HCT116 (cell line): ENCODE measurements around the gene SLC25A41. TPM values are rescaled to one million over a fixed set of nuclear protein-coding genes. Genes with fewer than 3 reads are reported as not detected.

Experiments used
- ATAC-seq: fragments of 200-7000 bp; cut with Tn5 transposase; 2 replicates; pipeline ENCODE4 v1.9.1; 2020; ENCODE audit warnings: mild to moderate bottlenecking, moderate library complexity
- BruUV-seq: library from RNA; stranded (reverse); fragments of 400-500 nt; replicated peaks from 2 replicates; lab custom pipeline; 2021; lab: Mats Ljungman, UMichigan
- CTCF ChIA-PET: fragments of 300-600 bp; sonication (Branson Sonifier 250); formaldehyde crosslinking; loops from one replicate; lab custom pipeline; 2021; ENCODE audit warnings: antibody characterized with exemption; lab: Charles Lee
- POLR2A ChIA-PET: fragments of 300-600, 350-600 bp; sonication (Branson Sonifier 250); formaldehyde crosslinking; loops from one replicate; lab custom pipeline; 2021; ENCODE audit warnings: antibody characterized with exemption; lab: Charles Lee
- RAD21 ChIA-PET, 2 experiments: fragments of 300-600 bp; sonication (Branson Sonifier 250); formaldehyde crosslinking; loops; one replicate each; lab custom pipeline; 2023; ENCODE audit warnings: low total read pairs in 2 of 2; ENCODE audit not compliant: uncharacterized antibody in 2 of 2, unreplicated experiment in 2 of 2, low non-redundant PET in 1 of 2; lab: Charles Lee
- DNase-seq: peaks from one replicate; pipeline ENCODE4 v3.0.0-alpha.2; 2010; ENCODE audit warnings: low read depth, low spot score
- H2AFZ ChIP-seq: fragments of 200-600 bp; shearing (Covaris generic), sonication (generic); 2 replicates; pipeline ENCODE4 v1.6.1; 2017; ENCODE audit warnings: low read depth, mixed run types, mixed read lengths, antibody characterized with exemption, low read length; ENCODE audit not compliant: poor library complexity, severe bottlenecking
- H3K27ac ChIP-seq: 2 replicates; pipeline ENCODE4 v1.5.1; 2012; ENCODE audit warnings: low read depth, low read length
- H3K27me3 ChIP-seq: fragments of 200-600 bp; sonication (generic); 2 replicates; pipeline ENCODE4 v1.6.1; 2016; ENCODE audit warnings: mixed run types, low read length, mixed read lengths; ENCODE audit not compliant: insufficient read depth
- H3K36me3 ChIP-seq, 2 experiments: fragments of 200-500 bp in 1 of 2; fragments of 200-600 bp in 1 of 2; sonication (Bioruptor generic) in 1 of 2; sonication (generic) in 1 of 2; 2 replicates each; pipeline versions ENCODE4 v1.5.1 to v1.6.1; 2014 to 2016; ENCODE audit warnings: low read length in 2 of 2, inconsistent platforms in 1 of 2, mixed read lengths in 1 of 2, mixed run types in 1 of 2; ENCODE audit not compliant: insufficient read depth in 2 of 2, control insufficient read depth in 1 of 2
- H3K4me1 ChIP-seq, 2 experiments: fragments of 200-600 bp in 1 of 2; sonication (generic) in 1 of 2; 2 replicates each; pipeline versions ENCODE4 v1.5.1 to v1.6.1; 2012 to 2017; ENCODE audit warnings: low read length in 2 of 2, inconsistent platforms in 1 of 2, mild to moderate bottlenecking in 1 of 2, mixed read lengths in 1 of 2, mixed run types in 1 of 2, moderate library complexity in 1 of 2; ENCODE audit not compliant: insufficient read depth in 2 of 2, control insufficient read depth in 1 of 2
- H3K4me2 ChIP-seq: fragments of 200-600 bp; sonication (generic); 2 replicates; pipeline ENCODE4 v1.6.1; 2017; ENCODE audit warnings: mixed run types, low read length, mixed read lengths
- H3K4me3 ChIP-seq, 2 experiments: fragments of 200-600 bp in 1 of 2; sonication (generic) in 1 of 2; replicated peaks in 1 of 2; 2 replicates each; pipeline ENCODE4 v1.5.1; 2011 to 2016; ENCODE audit warnings: low read length in 2 of 2, control low read depth in 1 of 2, low read depth in 1 of 2, mild to moderate bottlenecking in 1 of 2, mixed read lengths in 1 of 2, mixed run types in 1 of 2
- H3K79me2 ChIP-seq: fragments of 200-600 bp; sonication (generic); 2 replicates; pipeline ENCODE4 v1.6.1; 2017; ENCODE audit warnings: mild to moderate bottlenecking, mixed run types, low read length, moderate library complexity, mixed read lengths; ENCODE audit not compliant: insufficient read depth
- H3K9ac ChIP-seq: fragments of 200-600 bp; sonication (generic); 2 replicates; pipeline ENCODE4 v1.6.1; 2016; ENCODE audit warnings: low read length, mixed read lengths
- H3K9me2 ChIP-seq: fragments of 200-600 bp; sonication (generic), shearing (Covaris generic); 2 replicates; pipeline ENCODE4 v1.6.1; 2017; ENCODE audit warnings: mixed run types, mild to moderate bottlenecking, moderate library complexity; ENCODE audit not compliant: insufficient read depth
- H3K9me3 ChIP-seq, 2 experiments: fragments of 200-500 bp in 1 of 2; fragments of 200-600 bp in 1 of 2; sonication (Bioruptor generic) in 1 of 2; sonication (generic) in 1 of 2; 2 replicates each; pipeline ENCODE4 v1.6.1; 2014 to 2017; ENCODE audit warnings: low read length in 2 of 2, mixed read lengths in 2 of 2, inconsistent platforms in 1 of 2, low read depth in 1 of 2, mild to moderate bottlenecking in 1 of 2, mixed run types in 1 of 2, moderate library complexity in 1 of 2; ENCODE audit not compliant: control insufficient read depth in 1 of 2, insufficient read depth in 1 of 2
- H4K20me1 ChIP-seq: fragments of 200-600 bp; sonication (generic), shearing (Covaris generic); 2 replicates; pipeline ENCODE4 v1.6.1; 2017; ENCODE audit warnings: mixed run types, mild to moderate bottlenecking, moderate library complexity; ENCODE audit not compliant: insufficient read depth
- CBX3 ChIP-seq: IDR thresholded peaks from 2 replicates; pipeline ENCODE4 v1.6.1; 2012; ENCODE audit warnings: low read depth
- CEBPB ChIP-seq: IDR thresholded peaks from 2 replicates; pipeline ENCODE4 v1.6.1; 2012; ENCODE audit warnings: low read depth
- ELF1 ChIP-seq: IDR thresholded peaks from 2 replicates; pipeline ENCODE4 v1.6.1; 2012; ENCODE audit warnings: low read depth, borderline replicate concordance
- EZH2 ChIP-seq: fragments of 200-600 bp; sonication (generic); IDR thresholded peaks from 2 replicates; pipeline ENCODE4 v1.6.1; 2017; ENCODE audit warnings: antibody characterized with exemption, mixed run types
- FOSL1 ChIP-seq: IDR thresholded peaks from 2 replicates; pipeline ENCODE4 v1.6.1; 2012; ENCODE audit warnings: low read depth
- POLR2AphosphoS5 ChIP-seq: IDR thresholded peaks from 2 replicates; pipeline ENCODE4 v1.6.1; 2011; ENCODE audit warnings: mild to moderate bottlenecking, low read depth, low read length, moderate library complexity
- SIN3A ChIP-seq: IDR thresholded peaks from 2 replicates; pipeline ENCODE4 v1.6.1; 2012; ENCODE audit warnings: low read depth
- SRF ChIP-seq: IDR thresholded peaks from 2 replicates; pipeline ENCODE4 v1.6.1; 2012; ENCODE audit warnings: low read depth
- TCF7L2 ChIP-seq: IDR thresholded peaks from 2 replicates; pipeline ENCODE4 v1.7.0; 2011; ENCODE audit warnings: borderline replicate concordance, inconsistent platforms; ENCODE audit not compliant: insufficient read depth, insufficient read length; ENCODE audit errors: extremely low read depth
- ZNF274 ChIP-seq: fragments of 200-500 bp; sonication (Bioruptor generic); IDR thresholded peaks from 2 replicates; pipeline ENCODE4 v1.6.1; 2014; ENCODE audit warnings: mild to moderate bottlenecking, low read depth, low read length, inconsistent platforms
- intact Hi-C: fragments of 100-400 bp; cut with micrococcal nuclease; formaldehyde crosslinking; loops from 2 replicates; pipeline ENCODE4 v1.10.0; 2022
- total RNA-seq: library from RNA; stranded (reverse); gene quantifications from one replicate; pipeline ENCODE4 v1.2.1, GENCODE V29; 2021; ENCODE audit not compliant: unreplicated experiment
- TF ChIP-seq, protein P1 (sequence below), 3 experiments: fragments of 200-600 bp in 1 of 3; sonication (generic) in 1 of 3; IDR thresholded peaks in 2 of 3; conservative IDR thresholded peaks in 1 of 3; 2 replicates each; pipeline ENCODE4 v1.5.1; 2012 to 2017; ENCODE audit warnings: low read depth in 2 of 3, low read length in 2 of 3, antibody characterized with exemption in 1 of 3, borderline replicate concordance in 1 of 3, control low read depth in 1 of 3, mild to moderate bottlenecking in 1 of 3, mixed read lengths in 1 of 3, mixed run types in 1 of 3, moderate library complexity in 1 of 3; ENCODE audit not compliant: insufficient read depth in 1 of 3
- TF ChIP-seq, protein P2 (sequence below): IDR thresholded peaks from 2 replicates; pipeline ENCODE4 v1.6.1; 2012

The SLC25A41 gene
- total RNA-seq, 1 experiment from 2014 or later = 0.93 TPM

DNA sequence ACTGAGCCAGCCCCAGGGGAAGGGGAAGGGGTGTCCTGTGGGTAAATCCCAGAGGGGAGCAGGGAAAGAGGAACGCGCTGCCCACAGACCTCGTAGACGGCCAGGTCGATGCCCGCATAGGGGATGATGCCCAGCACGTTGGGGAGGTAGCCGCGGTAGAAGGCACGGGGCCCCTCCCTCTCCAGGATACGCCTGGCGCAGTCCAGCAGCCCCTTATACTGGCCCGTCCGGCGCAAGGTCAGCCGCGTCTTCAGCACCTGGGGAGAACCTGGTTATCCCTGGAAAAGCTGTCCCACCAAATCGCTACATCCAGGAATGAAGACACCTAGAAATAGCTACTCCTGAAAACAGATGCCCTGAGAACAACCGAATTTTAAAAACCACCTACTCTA, 18.7 kb upstream of the SLC25A41 start:
- ChIA-PET RAD21 (no interaction called here), POLR2A (no interaction called here), CTCF (no interaction called here)
- Histone ChIP-seq H2AFZ (no peak overlapping the region), H3K9ac (no peak overlapping the region), H3K9me3 (peaks cover 0 to 13% of the 10 kb centered on the region in 2 experiments; a peak in 2 of 4 replicates), H3K27ac (no peak overlapping the region), H3K4me3 (no peak overlapping the region), H4K20me1 (no peaks in the 10 kb centered on the region), H3K79me2 (no peaks in the 10 kb centered on the region), H3K4me1 (no peaks in the 10 kb centered on the region), H3K9me2 (no peaks in the 10 kb centered on the region), H3K4me2 (no peak overlapping the region), H3K36me3 (peaks cover 10 to 22% of the 10 kb centered on the region in 2 experiments), H3K27me3 (no peaks in the 10 kb centered on the region)
- TF ChIP-seq SRF (no peak), TCF7L2 (no peak)
- ATAC-seq (no peak), DNase-seq (no peak)
- BruUV-seq = no TSS peak
- intact Hi-C loops = no loop called here

DNA sequence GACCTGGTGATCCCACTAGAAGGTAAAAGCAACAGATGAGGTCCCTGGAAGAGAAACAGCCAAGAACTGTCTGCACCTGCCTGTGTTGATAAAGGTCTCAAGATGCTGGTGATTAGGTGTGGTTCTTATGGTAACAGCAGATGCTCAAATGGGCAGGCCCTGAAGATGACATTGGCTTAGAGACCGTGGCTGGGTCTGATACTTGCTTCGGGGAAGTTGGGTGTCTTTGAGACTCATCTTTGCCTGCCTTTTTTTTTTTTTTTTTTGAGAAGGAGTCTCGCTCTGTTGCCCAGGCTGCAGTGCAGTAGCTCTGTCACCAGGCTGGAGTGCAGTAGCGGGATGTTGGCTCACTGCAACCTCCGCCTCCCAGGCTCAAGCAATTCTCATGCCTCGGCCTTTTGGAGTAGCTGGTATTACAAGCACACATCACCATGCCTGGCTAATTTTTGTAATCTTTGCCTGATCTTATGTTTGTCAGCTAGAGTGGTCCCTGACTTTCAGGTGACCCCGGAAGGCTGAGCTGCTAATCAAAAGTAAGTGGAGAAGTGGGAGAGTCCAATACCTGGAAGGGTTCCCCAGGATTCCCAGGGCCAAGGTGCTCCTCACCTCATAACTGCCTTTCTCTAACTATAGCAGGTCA, 18.1 kb upstream of the SLC25A41 start:
- Histone ChIP-seq H2AFZ (no peak overlapping the region), H3K9me3 (peaks cover 0 to 13% of the 10 kb centered on the region in 2 experiments; a peak in 2 of 4 replicates), H3K27me3 (no peaks in the 10 kb centered on the region), H3K9ac (no peak overlapping the region), H3K9me2 (no peaks in the 10 kb centered on the region), H4K20me1 (no peaks in the 10 kb centered on the region), H3K4me1 (no peaks in the 10 kb centered on the region), H3K36me3 (peaks cover 10 to 22% of the 10 kb centered on the region in 2 experiments), H3K4me2 (no peak overlapping the region), H3K27ac (no peak overlapping the region), H3K79me2 (no peaks in the 10 kb centered on the region), H3K4me3 (no peak overlapping the region)
- CTCF ChIA-PET = no interaction called here
- no TSS peak for BruUV-seq
- RAD21 ChIA-PET = no interaction called here
- DNase-seq (no peak), ATAC-seq (no peak)
- intact Hi-C loops = no loop called here
- TF ChIP-seq, protein P1, sequence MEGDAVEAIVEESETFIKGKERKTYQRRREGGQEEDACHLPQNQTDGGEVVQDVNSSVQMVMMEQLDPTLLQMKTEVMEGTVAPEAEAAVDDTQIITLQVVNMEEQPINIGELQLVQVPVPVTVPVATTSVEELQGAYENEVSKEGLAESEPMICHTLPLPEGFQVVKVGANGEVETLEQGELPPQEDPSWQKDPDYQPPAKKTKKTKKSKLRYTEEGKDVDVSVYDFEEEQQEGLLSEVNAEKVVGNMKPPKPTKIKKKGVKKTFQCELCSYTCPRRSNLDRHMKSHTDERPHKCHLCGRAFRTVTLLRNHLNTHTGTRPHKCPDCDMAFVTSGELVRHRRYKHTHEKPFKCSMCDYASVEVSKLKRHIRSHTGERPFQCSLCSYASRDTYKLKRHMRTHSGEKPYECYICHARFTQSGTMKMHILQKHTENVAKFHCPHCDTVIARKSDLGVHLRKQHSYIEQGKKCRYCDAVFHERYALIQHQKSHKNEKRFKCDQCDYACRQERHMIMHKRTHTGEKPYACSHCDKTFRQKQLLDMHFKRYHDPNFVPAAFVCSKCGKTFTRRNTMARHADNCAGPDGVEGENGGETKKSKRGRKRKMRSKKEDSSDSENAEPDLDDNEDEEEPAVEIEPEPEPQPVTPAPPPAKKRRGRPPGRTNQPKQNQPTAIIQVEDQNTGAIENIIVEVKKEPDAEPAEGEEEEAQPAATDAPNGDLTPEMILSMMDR (IDR thresholded peaks at IDR 0.05 in 2 of 3, conservative IDR thresholded peaks at IDR 0.05 in 1 of 3; ENCODE audit: borderline replicate concordance in 1 of 3, insufficient read depth in 1 of 3, low read depth in 2 of 3, low read length in 2 of 3) = no peak
- TF ChIP-seq CEBPB (no peak), SIN3A (no peak), SRF (no peak), EZH2 (no peak), FOSL1 (no peak), ELF1 (no peak), POLR2AphosphoS5 (no peak), CBX3 (no peak), ZNF274 (no peak)
- TF ChIP-seq, protein P2, sequence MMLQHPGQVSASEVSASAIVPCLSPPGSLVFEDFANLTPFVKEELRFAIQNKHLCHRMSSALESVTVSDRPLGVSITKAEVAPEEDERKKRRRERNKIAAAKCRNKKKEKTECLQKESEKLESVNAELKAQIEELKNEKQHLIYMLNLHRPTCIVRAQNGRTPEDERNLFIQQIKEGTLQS = no peak
- POLR2A ChIA-PET = no interaction called here
